CD4-positive, alpha-beta T cell treated with Interleukin-15 for 4 hours (primary cell): ENCODE results near the gene SYNPO.
A peak's percentile ranks its signal among the peaks of the same experiment; 100 is the strongest.

ENCODE experiments used
- DNase-seq: peaks from one replicate; pipeline ENCODE4 v3.0.0-alpha.2; 2020; ENCODE audit warnings: low spot score

Gene SYNPO

DNA sequence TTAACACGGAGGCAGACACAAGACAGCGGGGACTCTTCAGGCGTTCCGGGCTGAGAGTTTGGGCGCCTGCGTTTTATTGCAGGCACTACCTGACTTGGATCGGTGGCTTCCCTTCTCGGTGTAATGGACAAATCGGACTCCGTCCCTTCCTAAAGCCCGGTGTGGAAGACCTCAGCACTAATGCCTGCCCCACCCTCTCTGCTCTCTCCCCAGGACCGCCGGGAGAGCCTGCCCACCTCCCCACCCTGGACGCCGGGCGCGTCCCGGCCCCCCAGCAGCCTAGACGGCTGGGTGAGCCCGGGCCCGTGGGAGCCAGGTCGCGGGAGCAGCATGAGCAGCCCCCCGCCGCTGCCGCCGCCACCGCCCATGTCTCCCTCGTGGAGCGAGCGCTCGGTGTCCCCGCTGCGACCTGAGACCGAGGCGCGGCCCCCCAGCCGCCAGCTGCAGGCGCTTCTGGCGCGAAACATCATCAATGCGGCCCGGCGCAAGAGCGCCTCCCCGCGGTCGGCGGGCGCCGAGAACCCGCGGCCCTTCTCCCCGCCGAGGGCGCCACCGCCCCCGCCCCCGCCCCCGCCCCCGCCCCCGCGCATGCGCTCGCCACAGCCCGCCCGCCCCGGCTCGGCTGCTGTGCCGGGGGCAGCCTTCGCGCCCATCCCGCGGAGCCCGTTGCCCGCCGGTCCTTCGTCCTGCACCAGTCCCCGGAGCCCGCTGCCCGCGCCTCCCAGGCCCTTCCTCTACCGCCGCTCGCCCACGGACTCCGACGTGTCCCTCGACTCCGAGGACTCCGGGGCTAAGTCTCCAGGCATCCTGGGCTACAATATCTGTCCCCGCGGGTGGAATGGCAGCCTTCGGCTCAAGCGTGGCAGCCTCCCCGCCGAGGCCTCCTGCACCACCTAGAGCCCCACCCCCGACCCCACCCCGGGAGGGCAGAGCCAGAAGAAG, 16.0 kb downstream of the SYNPO start:
- DNase-seq: peak; percentile 84

DNA sequence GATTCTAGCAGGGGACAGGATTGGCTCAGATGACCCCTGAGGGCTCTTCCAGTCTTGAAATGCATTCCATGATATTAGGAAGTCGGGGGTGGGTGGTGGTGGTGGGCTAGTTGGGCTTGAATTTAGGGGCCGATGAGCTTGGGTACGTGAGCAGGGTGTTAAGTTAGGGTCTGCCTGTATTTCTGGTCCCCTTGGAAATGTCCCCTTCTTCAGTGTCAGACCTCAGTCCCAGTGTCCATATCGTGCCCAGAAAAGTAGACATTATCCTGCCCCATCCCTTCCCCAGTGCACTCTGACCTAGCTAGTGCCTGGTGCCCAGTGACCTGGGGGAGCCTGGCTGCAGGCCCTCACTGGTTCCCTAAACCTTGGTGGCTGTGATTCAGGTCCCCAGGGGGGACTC, 17.7 kb downstream of the SYNPO start:
- DNase-seq: no peak

- DNase-seq: no peak
Measured at GRCh38 chr5:150658699-150659265, 18.3 kb downstream of the SYNPO start.

DNA sequence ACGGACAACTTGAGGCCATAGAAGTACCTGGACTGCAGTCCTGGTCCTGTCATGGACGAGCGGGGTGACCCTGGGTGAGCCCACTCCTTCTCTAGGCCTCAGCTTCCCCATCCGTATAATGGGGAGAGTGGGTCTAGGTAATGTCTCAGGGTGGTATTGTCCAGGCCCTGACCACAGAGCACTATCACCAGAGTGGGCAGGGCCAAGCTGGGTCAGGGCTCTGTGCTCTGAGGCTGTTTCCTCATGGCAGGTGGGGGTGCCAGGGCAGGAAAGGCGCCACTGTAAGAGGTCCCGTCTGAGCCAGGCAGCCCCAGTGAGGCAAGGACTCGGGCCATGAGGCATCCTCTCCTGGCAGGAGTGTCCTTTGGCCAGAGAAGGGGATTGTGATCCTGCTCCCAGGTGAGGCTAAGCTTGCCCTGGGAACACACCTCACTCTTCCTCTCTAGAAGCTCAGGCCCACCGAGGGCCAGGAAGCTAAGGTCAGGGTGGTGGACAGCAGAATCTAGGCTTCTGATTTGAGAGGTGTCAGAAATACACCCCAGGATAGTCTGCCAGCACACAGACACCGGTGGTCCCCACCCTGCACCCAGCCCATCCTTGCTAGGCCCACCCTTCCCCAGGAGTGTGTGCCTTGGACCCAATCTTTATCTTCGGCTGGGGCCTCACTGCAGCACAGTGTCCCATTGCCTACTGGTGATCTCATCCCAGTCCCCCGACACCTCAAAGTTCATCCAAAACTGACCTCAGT, 19.1 kb downstream of the SYNPO start:
- no peak for DNase-seq

DNA sequence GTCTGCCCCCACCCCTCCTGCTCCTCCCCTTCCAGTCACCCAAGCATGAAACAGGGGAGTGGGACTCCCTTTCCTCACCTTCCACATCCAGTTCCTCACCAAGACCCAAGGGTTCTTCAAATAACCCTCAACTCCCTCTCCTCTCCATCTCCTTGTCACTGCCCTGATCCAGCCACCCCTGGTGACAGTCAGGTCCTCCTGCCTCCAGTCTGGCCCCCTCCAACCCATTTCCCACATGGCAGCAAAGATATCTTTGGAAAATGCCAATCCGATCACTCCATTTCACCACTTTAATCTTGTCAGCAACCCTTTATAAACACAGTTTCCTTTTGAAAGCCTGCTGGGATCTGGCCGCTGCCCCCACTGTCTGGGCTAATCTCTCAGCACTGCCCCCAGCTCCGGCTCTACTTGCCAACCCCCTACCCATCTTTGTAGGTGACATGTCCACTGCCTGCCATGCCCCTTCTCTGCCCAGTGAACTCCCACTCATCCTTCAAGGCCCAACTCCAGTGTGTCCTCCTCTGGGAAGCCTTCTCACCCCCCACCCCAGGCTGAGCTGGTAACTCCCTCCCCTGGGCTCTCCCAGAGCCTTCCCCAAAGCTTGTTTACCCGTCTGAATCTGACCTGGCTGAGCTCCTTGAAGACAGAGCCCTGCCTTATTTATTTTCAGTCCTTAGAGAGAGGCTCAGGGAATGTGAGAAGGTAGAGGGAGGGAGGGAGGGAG, 19.8 kb downstream of the SYNPO start:
- no peak for DNase-seq

GRCh38 chr5:150661086-150661485, 20.6 kb downstream of the SYNPO start, which contains the start of gene MYOZ3:
MYOZ3 (plus strand) TSS chr5:150661251; CDS start chr5:150662942, 1,691 bp downstream.
- DNase-seq: no peak

DNA sequence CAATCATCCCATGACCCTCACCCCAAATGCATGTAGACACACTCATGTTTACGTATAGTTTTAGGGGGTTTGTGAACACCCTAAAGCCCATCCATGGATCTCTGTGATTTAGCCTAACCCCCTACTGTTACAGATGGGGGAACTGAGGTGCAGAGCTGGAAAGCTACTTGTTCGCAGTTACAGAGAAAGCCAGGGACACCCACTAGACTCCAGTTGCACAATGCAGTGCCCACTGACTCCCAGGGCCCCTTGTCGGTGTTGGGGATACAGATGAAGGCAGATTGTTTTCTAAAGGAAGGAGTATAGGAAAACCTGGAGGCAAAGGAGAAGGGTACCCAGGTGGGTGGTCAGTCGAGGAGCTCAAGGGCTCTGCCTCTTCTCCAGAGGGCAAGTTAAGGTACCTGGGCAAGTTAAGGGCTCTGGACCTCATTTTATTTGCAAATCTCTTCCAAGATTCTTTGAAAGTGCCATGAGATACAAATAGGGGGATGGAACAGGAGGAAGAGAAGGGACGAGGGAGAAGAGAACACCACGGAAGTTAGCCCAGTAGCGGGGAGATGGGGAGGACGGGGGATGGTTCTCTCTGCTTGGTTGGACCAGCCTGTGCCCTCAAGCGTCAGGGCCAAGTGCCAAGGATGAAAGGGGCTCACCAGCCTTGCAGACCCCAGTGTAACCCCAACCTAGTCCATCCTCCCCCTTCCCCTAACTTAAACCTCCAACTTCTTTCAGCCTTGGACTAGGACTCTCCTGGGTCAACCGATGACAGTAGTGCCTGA, 21.5 kb downstream of the SYNPO start:
- no peak for DNase-seq

- DNase-seq: no peak
Measured at GRCh38 chr5:150662731-150663516, 22.5 kb downstream of the SYNPO start.

DNA sequence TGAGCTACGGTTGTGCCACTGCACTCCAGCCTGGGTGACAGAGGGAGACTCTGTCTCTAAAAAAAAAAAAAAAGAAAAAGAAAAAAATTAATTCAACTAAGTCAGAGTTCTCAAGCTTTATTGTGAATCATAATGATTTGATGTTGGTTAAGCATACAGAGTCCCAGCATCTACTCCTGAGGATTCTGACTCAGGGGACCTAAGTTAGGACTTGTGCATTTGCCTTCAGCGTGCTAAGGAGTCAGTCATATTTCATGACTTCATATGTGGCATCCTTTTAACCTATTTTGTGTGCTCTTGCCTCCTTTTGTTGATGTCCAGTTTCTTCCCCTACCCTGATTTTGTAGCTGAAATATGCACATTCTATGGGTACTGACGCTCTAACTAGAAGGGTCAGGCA, 23.5 kb downstream of the SYNPO start:
- no peak for DNase-seq

DNA sequence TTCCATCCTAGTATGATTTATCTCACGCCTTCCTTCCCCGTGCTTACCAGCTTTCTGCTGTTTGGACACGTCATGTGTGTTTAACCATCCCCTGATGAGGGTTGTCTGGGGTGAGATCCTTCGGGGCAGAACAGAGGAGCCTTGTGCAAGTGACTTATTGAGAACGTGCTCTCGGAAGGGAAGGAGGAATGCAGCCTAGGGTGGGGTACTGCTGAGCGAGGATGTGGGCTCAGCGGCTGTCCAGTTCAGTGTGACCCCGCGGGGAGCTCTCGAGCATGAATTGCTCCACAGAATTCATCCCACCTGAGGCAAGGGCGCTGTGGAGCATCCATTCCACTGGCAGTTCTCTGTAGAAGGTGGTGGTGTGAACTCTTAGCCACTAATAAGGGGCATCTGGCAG, 24.6 kb downstream of the SYNPO start:
- no peak for DNase-seq

DNA sequence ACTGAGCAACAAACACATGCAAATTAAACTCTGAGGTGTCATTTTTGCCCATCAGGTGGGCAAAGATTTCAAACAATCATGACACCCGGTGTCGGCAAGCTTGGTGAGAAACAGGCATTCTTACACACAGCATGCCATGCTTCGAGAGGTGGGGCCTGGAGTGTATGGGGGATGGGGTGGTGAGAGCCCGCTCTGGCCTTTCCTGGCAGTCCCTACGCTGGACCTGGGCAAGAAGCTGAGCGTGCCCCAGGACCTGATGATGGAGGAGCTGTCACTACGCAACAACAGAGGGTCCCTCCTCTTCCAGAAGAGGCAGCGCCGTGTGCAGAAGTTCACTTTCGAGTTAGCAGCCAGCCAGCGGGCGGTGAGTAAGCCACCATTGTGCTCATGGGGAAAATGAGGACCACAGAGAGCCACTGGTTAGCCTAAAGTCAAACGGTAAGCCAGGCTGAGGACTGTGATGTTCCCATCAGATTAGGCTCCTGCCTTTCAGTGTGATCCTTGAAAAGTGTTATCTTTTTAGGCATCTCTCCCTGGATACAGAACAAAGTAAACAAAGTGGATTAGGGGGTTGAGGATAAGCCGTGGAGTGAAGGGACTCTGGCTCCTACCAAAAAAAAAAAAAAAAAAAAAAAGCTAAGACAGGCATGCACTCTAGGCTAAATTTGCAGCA, 30.0 kb downstream of the SYNPO start:
- no peak for DNase-seq

GRCh38 chr5:150670948-150671310, 30.5 kb downstream of the SYNPO start:
- no peak for DNase-seq

GRCh38 chr5:150671509-150672236, 31.2 kb downstream of the SYNPO start:
- no peak for DNase-seq

GRCh38 chr5:150672237-150672883, 31.9 kb downstream of the SYNPO start:
- no peak for DNase-seq

GRCh38 chr5:150672884-150673275, 32.4 kb downstream of the SYNPO start:
- no peak for DNase-seq

- no peak for DNase-seq
Measured at GRCh38 chr5:150674341-150674821, 33.9 kb downstream of the SYNPO start.

- no peak for DNase-seq
Measured at GRCh38 chr5:150675069-150675468, 34.6 kb downstream of the SYNPO start.

DNA sequence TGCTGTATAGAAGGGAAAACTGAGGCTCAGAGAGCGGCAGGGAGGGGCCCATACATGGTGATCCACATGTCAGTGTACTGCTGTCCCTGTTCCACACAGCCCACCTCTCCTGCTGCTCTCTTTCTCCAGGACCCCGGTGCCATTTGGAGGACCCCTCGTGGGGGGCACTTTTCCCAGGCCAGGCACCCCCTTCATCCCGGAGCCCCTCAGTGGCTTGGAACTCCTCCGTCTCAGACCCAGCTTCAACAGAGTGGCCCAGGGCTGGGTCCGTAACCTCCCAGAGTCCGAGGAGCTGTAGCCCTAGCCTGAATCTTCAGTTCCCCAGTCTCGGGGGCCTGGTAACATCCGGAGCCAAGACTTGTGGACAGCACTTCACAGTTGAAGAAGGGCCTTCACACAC, 36.1 kb downstream of the SYNPO start:
- no peak for DNase-seq

GRCh38 chr5:150689120-150689519, 48.7 kb downstream of the SYNPO start:
- no peak for DNase-seq
